AG10803 (cell line): ENCODE data around the gene FYB2.
"Not testable (repeated sequence)": the region's sequence is repeated elsewhere in the genome, so short reads cannot be mapped to it uniquely, and the experiment has no call there.

Source experiments
- DNase-seq: peaks from one replicate; pipeline ENCODE4 v3.0.0; 2010; ENCODE audit warnings: low read depth
- H3K4me3 ChIP-seq: 2 replicates; pipeline ENCODE4 v1.5.1; 2011; ENCODE audit warnings: mild to moderate bottlenecking, low read length, control low read depth
- TF ChIP-seq, protein P1 (sequence below): conservative IDR thresholded peaks from 2 replicates; pipeline ENCODE4 v1.5.1; 2011; ENCODE audit warnings: mild to moderate bottlenecking, low read length, control low read depth, inconsistent platforms

The FYB2 gene

DNA sequence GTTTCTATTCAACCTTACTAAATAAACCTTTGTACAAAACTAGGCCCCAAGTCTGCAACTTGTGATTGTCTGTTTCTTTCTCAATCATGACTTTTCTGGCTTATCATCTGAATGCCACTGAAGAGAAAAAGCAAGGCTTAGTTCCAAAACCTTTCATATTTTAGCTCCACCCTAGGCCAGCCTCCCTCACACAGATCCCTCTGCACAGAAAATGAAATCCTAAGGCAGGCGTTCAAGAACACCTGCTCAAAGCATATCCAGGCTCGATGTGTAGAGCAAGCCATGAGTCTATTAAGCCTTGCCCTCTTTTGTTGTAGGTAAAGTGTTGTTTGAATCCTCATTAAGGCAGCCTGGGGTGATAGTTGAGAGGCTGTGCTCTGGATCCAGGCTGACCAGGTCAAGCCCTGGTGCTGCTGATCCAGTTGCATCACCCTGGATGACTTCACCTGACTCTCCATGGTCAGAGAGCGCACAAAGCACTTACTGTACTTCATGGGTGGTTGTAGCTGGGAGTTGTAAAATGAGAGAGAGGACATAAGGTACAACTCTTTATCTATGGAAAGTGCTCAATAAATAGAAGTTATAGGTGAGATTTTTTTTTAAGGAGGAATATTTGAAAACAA lies 39.0 kb downstream of the FYB2 start:
- no peak overlapping the region for H3K4me3 ChIP-seq
- DNase-seq: no peak
- TF ChIP-seq, protein P1, sequence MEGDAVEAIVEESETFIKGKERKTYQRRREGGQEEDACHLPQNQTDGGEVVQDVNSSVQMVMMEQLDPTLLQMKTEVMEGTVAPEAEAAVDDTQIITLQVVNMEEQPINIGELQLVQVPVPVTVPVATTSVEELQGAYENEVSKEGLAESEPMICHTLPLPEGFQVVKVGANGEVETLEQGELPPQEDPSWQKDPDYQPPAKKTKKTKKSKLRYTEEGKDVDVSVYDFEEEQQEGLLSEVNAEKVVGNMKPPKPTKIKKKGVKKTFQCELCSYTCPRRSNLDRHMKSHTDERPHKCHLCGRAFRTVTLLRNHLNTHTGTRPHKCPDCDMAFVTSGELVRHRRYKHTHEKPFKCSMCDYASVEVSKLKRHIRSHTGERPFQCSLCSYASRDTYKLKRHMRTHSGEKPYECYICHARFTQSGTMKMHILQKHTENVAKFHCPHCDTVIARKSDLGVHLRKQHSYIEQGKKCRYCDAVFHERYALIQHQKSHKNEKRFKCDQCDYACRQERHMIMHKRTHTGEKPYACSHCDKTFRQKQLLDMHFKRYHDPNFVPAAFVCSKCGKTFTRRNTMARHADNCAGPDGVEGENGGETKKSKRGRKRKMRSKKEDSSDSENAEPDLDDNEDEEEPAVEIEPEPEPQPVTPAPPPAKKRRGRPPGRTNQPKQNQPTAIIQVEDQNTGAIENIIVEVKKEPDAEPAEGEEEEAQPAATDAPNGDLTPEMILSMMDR: no peak

DNA sequence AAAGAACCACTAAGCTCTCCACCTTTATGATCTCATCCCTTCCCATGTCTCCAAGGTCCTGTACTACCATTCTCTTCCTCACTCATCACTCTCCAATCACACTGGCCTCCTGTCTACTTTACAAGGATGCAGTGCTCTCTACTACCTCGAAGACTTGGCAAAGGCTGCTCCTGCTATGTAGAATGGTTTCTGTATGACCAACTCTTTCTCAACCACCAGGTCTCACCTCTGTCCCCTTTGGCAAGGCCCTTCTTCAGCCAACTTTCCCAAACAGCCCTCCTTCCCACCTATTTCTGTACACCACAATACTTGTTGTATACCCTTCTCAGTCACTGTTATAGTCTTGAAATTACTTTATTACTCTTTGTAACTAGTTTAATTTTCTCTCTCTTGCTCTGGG lies 41.2 kb downstream of the FYB2 start:
- TF ChIP-seq, protein P1: no peak
- H3K4me3 ChIP-seq: no peak overlapping the region
- DNase-seq: no peak

DNA sequence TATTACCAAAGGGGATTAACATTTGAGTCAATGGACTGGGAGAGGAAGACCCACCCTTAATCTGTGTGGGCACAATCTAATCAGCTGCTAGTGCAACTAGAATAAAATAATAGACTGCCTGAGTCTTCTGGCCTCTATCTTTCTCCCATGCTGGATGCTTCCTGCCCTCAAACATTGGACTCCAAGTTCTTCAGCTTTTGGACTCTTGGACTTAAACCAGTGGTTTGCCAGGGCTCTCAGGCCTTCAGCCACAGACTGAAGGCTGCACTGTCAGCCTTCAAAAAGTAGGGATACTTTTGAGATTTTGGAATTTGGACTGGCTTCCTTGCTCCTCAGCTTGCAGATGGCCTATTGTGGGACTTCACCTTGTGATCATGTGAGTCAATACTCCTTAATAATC lies 44.5 kb downstream of the FYB2 start:
- DNase-seq, H3K4me3 ChIP-seq: not testable (repeated sequence)

DNA sequence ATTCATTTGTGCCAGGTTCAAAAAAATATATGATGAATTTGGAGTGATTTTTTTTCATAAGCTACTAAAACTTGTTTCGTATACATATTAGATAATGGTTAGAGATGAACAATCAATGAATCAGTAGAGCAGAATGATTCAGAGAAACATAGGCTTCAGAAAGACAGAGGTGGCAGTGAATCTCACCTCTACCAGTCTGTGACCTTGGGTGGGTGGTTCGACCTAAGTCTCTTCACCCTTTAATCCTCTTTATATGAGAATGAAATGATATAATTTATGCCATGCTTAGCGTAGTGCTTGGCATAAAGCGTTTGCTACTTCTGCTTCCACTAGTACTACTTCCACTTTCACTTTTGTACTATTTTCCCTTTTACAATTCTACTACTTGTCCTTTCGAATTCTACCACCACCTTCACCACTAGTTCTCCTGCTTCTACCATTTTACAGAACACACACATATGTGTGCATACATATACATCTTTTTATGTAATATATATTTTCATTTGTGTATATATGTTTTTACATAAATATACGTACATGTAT lies 45.1 kb downstream of the FYB2 start:
- DNase-seq: no peak
- no peak overlapping the region for H3K4me3 ChIP-seq
- TF ChIP-seq, protein P1: no peak

DNA sequence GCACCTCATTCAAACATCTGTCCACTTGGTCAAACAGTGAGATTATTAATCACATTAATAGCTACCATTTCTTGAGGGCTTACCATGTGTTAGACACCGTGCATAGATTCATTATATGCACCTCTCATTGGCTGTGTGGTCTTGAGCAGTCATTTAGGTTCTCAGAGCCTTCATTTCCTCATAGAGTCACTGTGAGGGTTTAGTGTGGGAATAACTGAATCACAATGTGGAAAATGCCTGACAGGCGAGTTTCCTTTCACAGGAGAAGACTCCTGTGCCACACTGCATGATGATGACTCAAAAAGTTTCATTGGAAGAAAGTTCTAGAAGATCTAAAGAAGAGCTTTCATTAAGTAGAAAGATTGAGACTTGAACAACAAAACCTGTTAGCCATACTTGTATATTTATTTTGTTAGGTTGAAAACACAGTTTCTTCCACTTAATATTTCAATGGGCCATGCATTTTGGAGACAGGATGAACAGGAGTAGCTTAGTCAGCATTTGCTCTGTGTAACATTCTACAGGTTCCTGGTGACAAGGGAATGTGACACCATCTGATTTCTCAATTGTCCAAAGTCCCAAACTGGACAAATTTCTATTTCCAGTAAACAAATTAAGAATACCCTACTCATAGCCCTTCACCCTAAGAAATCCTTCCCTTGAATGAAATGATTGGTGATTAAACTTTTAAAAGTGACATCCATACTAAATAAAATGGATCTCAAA lies 45.7 kb downstream of the FYB2 start:
- TF ChIP-seq, protein P1: no peak
- peak; percentile 8 for DNase-seq
- H3K4me3 ChIP-seq: no peak overlapping the region

DNA sequence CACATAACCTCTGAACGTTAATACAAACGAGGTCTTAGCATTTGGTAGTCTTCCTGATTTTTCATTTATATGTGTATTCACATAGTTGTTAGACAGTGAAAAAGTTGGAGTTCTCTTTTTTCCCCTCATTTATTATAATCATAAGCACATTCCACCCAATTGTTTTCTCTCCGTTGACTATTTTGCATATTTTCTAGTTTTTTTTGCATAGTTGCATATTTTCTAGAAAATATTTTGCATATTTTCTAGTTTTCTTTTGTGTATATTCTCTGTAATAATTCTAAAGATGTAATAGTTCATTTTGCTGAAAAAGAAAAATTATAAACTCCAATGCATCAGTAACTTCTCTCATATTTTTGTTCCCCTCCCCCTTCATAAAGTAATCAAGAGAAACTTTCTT lies 47.5 kb downstream of the FYB2 start:
- no peak overlapping the region for H3K4me3 ChIP-seq
- TF ChIP-seq, protein P1: no peak
- DNase-seq: no peak

DNA sequence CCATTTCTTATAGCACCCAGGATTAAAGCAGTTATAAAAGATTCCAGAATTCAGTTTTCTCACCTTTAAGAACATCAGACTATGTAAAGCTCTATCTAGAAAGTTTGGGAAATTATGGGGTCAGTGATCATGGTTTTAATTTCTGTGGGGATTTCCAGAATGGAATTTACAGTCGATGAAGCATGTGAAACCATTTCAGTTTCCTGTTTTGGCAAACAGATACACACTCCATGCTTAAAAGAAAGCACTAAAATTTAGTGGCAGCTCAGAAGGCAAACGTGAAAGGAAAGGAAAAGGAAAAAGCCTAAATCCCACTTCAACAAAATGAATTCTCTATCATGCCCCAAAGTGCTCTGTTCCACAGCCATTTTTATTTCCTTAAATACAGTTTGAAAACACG lies 60.4 kb downstream of the FYB2 start:
- no peak for DNase-seq
- TF ChIP-seq, protein P1: no peak
- no peak overlapping the region for H3K4me3 ChIP-seq
